Astrocyte (in vitro differentiated cells and primary cell): ENCODE data around the gene NPY4R2.
"Not testable (repeated sequence)": the region's sequence is repeated elsewhere in the genome, so short reads cannot be mapped to it uniquely, and the experiment has no call there.

Source experiments
- CTCF ChIP-seq: IDR thresholded peaks from 2 replicates; pipeline ENCODE4 v1.5.1; 2011; ENCODE audit warnings: low read depth, mild to moderate bottlenecking, inconsistent platforms, low read length, moderate library complexity; ENCODE audit not compliant: insufficient read depth
- EZH2 ChIP-seq: IDR thresholded peaks from 2 replicates; pipeline ENCODE4 v1.6.1; 2012; ENCODE audit warnings: mild to moderate bottlenecking, low read length, inconsistent platforms; ENCODE audit not compliant: insufficient read depth

GRCh38 chr10:47886356-47886755 is 32.1 kb upstream of the NPY4R2 start:
- TF ChIP-seq CTCF, EZH2: not testable (repeated sequence)
